HG03108 (cell line): Measurements from ENCODE around the gene PRPSAP2.
"Not testable (repeated sequence)": the region's sequence is repeated elsewhere in the genome, so short reads cannot be mapped to it uniquely, and the experiment has no call there.

ENCODE experiments used
- ATAC-seq: cut with Tn5 transposase; IDR thresholded peaks from one replicate; pipeline ENCODE4 v1.9.1; 2021; ENCODE audit warnings: moderate library complexity; ENCODE audit not compliant: unreplicated experiment

PRPSAP2 gene, protein sequence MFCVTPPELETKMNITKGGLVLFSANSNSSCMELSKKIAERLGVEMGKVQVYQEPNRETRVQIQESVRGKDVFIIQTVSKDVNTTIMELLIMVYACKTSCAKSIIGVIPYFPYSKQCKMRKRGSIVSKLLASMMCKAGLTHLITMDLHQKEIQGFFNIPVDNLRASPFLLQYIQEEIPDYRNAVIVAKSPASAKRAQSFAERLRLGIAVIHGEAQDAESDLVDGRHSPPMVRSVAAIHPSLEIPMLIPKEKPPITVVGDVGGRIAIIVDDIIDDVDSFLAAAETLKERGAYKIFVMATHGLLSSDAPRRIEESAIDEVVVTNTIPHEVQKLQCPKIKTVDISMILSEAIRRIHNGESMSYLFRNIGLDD

DNA sequence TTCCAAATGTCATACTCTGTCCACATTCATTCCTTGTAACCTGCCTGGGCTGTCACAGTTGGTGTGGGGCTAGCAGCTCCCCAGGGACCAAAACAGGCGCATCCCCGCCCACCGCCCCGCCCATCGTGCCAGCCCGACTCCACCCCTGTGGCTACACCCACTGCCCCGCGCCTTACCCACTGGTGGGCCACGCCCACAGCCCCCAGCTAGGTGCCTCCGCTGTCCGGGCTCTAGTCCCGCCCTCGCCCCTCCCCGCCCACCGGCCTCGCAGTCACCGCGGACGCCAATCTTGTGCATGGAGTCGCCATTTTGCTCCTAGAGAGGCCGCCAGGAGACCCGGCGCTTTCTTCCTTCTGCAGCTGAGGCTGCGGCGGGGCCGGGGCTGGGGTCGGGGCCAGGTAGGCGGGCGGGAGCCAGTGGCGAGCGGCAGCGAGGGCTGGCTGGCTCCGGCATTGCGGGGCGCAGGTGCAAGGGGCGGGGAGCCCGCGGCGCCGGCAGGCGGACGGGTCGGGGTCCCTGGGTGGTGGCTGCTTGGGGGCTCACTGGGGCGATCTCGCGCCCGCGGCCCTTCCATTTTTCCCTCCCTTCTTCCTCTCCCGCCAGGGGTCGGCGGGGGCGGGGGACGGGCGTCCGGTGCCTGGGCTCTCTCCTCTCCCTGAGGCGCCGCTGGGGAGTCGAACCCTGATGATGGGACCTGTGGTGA is at the start of gene PRPSAP2:
TSS of gene PRPSAP2 (plus strand) at position 268 of the 703 bp plus-strand sequence. CDS start 7,703 bp downstream, outside the sequence.
- ATAC-seq = peak; percentile 45

DNA sequence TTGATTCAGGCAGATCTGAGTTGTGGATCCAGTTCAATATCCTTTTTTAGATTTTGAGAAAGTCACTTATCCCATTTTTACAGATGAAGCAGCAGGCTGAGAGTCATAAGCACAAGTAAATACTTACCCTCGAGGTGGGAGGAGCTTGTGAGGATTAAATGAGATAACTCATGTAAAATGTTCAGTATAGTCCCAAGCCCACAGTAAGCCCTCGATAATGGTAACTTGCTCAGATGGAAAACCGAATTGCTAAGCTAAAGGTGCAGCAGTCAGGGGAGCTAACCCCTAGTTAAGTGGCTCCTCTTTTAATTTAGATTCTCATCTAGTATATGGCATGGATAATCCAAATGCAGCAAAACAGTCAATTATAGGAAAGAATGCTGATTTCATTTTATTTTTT is 42.0 kb upstream of the PRPSAP2 start:
- not testable (repeated sequence) for ATAC-seq

DNA sequence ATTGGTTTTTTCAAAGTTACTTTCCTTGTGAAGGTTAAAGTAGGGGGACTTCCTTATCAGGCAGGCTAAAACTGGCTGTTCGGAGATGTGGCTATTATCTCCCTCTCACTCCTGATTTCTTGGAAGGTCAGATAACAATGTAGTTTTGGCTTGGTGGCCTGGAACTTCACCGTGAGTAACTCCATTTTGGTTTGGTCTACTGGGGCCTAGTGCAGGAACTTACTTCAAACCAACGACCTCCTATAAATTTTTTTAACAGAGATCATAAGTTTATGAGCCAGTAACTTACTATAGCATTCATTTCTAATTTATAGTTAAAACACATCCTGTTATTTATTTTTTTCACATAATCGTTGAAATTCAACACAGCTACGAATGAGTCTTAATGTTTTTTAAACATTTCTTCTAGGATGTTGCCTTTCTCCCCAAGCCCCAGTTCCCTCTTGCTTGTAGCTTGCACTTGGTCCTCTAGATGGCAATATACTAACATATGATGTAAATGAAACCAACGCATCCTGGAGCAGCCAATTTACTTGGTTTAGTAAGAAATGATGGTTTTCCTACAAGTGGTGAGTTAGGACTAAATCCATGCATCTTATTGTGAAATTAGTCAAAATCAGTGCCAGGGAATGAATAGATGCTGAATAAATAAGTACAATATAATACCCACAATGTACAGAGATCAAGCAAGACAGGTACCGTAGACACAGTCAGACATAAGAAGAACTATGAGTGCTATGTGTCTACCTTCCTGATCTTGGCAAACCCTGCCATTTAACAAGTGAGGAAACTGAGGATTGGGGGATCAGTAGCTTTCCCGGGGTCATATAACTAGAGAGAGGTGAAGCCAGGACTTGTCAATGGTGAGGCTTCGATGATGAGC is 41.2 kb upstream of the PRPSAP2 start:
- ATAC-seq = not testable (repeated sequence)

DNA sequence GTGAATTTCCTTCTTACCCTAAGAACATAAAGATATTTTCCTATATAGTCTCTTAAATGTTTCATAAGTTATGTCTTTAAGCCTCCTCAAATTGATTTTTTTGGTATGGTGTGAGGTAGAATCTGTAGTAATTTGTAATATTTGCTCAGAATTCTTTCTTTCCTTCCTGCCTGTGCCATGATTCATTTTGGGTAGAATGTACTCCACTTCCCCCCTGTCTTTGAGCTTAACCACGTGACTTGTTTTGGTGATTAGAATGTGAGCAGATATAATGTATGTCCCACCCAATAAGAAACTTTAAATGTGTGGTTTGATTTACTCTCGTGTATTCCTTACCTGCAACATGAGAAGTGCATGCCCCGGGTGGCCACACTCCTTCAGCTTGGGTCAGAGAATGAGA is 36.5 kb upstream of the PRPSAP2 start:
- not testable (repeated sequence) for ATAC-seq

DNA sequence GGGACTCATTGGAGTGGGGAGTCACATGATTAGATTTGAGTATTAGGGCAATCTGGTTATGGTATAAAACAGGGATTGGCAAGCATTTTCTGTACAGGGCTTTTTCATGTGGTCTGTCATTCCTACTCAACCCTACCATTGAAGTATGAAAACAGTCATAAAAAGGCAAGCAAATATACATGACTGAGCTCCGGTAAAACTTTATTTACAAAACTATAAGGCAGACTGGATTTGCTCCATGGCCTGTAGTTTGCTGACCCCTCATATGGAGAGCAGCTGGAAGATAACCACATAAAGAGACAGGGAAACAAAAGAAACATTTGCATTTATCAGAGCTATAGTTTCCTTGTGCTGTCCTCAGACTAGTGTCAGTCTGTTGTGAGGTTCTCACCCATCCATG is 30.3 kb upstream of the PRPSAP2 start:
- ATAC-seq = not testable (repeated sequence)

DNA sequence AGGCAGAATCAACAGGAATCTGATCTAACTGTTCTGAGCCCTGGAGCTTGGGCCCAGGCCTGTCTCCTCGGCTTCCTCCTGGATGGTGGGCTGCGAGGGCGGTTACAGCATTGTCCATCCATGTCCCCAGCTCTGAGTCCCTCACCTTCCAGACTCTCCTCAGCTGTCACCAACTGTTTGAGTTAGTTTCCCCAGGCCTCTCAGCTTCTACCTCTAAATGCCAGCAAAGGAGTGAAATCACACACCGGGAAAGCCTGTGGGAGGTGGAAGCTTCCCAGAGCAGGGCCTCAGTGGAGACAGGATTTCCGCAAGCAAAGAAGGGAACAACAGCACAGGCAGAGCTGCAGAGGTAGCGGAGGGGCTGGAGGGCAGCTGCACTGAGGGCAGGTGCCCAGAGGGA is 9.4 kb upstream of the PRPSAP2 start:
- ATAC-seq = no peak

DNA sequence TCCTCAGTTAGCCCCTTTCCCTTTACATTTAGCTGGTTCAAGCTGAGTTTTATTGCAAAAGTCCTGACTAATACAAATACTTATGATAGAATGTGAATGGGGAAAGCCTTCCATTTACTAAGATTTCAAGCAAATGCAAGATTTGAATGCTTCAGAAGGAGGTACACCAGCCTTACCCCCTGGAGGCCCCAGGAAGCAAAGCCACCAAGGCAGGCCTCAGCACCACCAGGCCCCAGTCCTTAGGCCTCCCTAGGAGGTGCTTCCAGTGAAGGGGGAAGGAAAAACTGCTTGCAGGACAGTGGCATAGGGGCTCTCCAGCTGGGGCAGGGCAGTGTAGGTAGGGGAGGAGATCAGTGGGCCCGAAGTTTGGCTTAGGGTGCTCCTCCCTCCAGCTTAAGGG is 7.3 kb upstream of the PRPSAP2 start:
- ATAC-seq = no peak

DNA sequence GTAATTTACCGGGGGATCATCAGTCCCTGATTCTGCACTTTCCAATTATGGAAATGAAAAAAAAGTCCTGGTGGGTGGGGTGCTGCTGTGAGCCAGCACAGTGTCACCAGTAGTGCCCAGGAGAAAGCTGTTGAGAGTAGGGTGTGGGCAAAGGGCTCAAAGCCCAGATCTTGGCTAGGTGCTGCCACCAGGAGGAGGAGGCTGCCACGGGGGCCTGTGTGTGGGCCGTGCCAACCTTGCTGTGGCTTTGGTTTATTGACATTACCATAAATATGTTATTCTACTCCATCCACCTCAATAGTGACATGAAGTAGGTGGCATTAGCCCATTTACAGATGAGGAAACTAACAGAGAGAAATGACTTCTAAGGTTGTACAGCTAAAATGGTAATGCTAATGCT is 6.7 kb upstream of the PRPSAP2 start:
- ATAC-seq = no peak

DNA sequence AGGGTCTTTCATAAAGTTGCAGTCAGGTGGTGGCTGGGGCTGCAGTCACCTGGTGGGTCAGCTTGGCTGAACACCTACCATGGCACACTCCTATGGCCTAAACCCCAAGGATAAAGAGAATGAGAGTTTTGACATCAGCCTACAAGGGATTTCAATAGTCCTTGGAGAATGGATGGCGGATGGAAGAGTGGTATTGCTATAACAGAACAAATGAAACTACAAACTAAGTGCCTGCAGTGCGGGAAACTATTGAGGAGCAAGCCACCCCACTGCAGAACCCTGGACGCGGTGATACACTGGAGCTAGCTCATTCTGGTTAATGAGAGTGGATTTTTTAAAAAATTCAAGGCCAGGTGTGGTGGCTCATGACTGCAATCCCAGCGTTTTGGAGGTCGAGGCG is 3.0 kb upstream of the PRPSAP2 start:
- no peak for ATAC-seq

DNA sequence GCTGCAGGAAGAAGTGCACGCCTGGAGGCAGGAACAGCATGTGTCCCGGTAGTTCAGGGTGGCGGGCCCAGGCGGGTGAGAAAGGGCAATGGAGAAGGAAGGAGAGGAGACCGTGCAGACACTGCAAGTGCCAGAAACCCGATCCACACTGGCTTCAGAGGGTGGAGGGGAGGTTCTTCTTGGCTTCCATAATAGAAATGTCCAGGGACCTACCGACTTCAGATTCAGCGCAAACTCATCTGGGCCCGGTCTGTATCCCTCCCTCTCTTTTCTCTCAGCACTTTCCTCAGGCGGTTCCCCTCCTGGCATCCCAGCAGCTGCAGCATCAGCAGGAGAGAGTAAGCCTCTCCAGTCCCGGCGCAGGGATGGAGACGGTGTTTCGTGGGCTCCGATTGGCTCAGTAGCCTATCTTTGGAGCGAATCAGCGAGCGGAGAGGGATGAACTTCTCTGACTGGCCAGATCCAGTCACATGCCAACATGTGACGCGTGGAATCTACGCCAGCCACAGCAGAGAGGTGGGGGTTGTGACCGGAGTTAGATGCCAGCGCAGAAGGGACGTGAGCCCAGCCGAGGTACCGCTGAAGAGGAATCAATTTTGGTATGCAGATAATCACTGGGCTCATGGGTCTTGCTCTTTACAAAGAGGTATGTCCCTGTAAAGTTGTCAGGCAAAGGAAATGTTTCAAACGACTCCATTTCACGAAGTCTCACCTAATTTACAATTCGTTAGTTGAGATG is 1.9 kb upstream of the PRPSAP2 start:
- ATAC-seq = peak; percentile 70

DNA sequence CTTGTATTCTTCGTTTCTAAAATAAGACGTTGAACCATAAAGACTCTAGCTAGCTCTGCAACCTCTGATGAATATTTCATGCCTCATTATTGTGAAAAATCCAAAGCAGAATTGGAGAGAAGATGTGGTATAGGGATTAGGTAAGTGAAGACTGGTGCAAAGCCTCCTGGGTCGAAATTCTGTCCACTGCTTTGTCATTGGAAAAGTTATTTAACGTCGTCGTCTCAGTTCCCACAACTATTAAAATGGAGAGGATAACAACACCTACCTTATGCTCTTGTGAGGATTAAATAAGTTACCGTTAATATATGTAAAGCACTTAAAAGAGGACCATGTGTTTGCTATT is 1.4 kb upstream of the PRPSAP2 start:
- ATAC-seq = no peak

DNA sequence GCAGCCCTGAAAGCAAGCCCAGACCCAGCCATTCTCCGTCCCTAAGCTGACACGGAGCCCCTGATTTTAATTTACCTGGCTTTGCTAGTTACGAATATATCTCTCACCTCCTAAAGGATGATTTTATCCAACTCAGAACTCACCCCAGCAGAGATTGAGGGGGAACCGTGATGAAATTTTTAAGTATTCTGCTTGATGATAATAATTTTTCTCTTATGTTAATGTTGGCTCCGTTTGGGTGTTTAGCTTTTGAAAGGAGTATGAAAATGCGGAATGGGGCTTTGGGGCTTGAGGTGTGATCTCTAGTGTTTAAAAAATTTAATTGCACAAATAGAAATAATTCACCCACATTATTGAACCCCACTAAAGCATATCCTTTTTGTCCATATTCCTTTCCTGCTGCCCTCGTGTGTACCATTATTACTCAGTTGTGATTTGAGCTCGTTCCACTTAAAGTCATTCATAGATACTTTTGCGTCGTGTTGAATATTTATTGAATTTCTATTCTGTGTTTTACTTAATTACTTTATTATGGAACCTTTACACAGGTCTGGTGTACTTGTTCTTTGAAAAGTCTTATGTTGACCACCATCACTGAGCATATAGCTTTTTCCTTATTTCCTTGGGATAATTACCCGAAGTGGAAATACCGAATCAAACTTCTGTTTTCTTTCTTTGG is 775 bp downstream of the PRPSAP2 start:
- no peak for ATAC-seq

DNA sequence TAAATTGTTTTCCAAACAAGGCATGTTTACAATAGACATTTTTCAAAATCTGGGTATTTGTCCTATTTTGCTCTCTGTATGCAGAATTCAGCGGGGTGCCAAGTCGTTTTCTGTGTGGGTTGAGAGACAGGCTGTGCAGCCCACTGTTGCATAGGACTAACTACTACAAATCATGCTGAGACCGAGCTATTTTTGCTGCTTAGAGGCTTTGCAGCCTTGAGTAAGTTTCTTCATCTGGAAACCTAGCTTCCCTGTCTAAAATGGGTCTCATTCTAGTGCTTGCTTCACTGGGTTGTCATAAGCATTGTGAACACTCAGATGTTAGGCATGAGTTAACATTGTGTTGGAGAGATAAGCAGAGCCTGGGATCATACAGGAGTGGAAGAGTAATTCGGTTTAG is 1.3 kb downstream of the PRPSAP2 start:
- ATAC-seq = no peak

DNA sequence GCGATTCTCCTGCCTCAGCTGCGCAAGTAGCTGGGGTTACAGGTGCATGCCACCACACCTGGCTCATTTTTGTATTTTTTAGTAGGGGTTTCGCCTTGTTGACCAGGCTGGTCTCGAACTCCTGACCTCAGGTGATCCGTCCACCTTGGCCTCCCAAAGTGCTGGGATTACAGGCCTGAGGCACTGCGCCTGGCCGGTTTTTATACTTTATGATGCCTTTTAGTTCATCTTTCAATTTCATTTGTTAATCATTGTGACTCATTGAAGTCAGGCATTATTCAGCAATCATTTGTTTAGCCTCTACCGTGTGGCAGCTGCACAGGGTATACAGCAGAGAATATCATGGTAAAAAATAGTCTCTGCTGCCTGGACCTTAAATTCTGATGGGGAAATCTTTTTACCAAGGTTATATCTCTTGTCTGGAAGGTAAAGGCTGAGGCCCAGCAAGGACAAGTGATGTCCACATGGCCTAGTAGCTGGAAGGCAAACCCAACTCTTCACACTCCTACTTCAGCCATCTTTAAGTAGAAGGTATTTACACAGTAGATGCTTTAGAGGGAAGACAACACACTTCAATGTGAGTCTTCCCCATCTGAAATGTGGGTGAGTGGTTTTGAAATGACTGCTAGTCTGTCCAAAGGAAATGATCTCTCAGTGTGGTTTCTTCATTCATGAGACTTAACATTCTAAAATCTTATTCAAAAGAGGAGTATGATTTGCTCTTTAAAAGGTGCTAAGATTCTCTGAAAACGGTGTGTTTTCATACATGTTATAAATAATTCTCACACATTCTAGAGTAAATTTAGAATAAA is 2.4 kb downstream of the PRPSAP2 start:
- peak; percentile 35 for ATAC-seq

DNA sequence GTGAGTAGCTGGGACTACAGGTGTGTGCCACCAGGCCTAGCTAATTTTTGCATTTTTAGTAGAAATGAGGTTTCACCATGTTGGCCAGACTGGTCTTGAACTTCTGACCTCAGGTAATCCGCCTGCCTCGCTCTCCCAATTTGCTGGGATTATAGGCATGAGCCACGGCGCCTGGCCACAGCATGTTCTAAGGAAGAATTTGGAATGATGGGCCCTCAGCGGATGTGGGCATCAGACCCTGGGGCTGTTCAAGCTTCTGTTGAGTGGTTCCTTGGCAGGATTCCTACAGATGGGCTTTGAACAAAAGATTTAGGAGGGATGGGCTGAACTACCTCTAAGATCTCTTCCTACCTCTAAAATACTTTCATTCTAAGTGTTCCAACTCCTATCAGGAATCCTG is 4.1 kb downstream of the PRPSAP2 start:
- no peak for ATAC-seq

DNA sequence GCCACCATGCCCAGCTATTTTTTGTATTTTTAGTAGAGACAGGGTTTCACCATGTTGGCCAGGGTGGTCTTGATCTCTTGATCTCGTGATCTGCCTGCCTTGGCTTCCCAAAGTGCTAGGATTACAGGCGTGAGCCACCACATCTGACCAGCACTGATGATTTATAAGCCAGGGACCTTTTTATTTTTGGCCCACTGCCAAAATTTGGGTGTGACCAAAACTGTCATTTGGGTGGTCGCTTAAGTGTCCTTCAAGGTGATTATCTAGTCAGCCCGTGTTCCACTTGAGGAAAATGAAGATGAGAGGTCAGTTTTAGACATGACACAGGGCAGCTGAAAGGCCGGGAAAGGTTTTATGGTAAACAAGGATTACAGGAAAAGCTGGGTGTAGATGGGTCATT is 7.1 kb downstream of the PRPSAP2 start:
- not testable (repeated sequence) for ATAC-seq

DNA sequence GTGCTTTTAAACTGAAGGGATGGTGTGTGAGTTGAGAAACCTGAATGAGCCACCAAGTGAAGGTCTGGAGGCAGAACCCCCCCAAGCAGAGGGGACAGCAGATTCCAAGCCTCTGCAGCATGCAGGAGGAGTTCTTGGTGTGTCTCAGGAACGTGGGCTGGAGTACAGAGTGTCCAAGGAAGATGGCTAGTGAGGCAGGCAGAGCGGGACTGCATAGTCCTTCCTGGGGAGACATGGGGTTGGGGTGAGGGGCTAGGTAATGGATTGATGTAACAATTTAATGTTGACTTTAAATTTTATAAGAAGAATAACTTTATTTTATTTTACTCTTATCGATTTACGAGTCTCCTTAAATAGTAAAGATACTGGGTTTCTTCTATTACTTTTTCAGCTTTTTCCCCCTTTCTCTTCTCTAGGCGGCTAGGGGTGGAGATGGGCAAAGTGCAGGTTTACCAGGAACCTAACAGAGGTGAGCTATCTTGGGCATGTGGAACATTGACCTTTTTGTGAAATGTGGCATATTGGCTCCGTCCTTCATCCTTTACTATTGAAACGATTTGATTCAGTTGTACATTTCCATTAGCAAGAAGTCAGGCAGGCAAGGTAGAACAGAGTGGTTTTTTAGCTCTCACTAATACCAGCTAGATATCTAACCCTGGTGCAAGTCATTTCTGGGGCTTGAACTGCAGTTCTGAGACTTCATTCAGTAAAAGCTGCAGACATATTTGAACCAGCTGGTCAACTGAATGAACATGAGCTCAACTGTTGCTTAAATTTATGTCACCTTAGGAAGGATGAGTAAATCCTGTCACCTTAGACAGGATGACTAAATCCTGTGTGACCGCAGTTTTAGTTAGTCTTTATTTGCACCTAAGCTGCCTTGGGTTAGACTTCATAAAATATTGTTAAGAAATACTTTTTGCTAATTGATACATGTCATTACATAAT is 9.2 kb downstream of the PRPSAP2 start:
- no peak for ATAC-seq

DNA sequence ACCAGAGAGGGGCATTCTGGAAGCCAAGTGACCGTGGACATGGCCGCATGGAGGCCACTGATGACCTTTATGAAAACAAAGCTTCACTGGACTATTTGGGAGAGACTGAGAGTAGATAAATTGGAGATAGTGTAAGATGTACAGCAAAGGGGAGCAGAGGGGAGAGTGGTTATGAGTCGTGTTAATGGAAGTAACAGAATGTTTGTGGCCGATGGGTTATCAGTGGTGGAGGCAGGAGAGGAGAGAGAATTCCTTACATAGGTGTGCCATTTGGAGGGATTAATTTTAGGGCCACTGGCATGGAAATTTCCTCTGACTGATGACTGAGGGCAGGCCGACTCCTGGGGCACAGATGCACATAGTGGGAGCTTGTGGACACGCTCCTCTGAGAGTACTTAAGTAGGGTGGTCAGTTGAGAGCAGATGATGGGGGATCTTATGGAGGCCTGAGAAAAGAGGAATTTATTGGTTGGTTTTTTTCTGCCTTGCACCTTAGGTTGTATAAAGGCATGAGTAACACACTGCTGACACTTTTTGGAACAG is 19.2 kb downstream of the PRPSAP2 start:
- ATAC-seq = no peak
